ENCODE measurements around the gene SRM.
"Not testable (repeated sequence)": the region's sequence is repeated elsewhere in the genome, so short reads cannot be mapped to it uniquely, and the experiment has no call there.

SRM gene

DNA sequence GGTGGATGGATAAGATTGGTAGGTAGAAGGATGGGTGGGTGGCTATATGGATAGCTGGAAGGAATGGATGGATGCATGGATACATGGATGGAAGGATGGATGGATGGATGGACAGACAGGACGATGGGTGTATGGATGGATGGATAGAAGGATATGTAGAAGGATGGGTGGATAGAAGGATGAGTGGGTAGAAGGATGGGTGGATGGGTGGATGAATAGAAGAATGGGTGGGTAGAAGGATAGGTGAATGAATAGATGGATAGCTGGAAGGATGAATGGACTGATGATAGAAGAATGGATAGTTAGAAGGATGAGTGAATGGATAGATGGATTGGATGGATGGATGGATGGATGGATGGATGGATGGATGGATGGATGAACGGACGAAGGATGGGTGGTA, 17.8 kb downstream of the SRM start:
- Histone ChIP-seq H3K27ac (ENCODE audit: low read length) (no peak overlapping the region), H3K4me2 (ENCODE audit: insufficient read depth, low read length) (no peak overlapping the region), H2AFZ (ENCODE audit: low read depth, low read length) (no peak overlapping the region), H3K4me3 (ENCODE audit: low read depth in 1 of 2, low read length in 2 of 2) (no peak overlapping the region), H3K9me3 (ENCODE audit: insufficient read depth, low read length, severe bottlenecking) (no peaks in the 10 kb centered on the region), H3K27me3 (ENCODE audit: insufficient read depth, low read length, poor library complexity) (no peaks in the 10 kb centered on the region), H3K36me3 (ENCODE audit: insufficient read depth, low read length) (no peaks in the 10 kb centered on the region), H4K20me1 (ENCODE audit: insufficient read depth, low read length) (no peaks in the 10 kb centered on the region), H3K9ac (ENCODE audit: low read depth, low read length) (no peak overlapping the region), H3K4me1 (ENCODE audit: insufficient read depth, low read length) (peaks cover 7% of the 10 kb centered on the region), H3K79me2 (ENCODE audit: insufficient read depth, low read length) (no peaks in the 10 kb centered on the region)
- ATAC-seq (ENCODE audit: insufficient read depth, low read depth), result no peak
- TF ChIP-seq, protein P1, sequence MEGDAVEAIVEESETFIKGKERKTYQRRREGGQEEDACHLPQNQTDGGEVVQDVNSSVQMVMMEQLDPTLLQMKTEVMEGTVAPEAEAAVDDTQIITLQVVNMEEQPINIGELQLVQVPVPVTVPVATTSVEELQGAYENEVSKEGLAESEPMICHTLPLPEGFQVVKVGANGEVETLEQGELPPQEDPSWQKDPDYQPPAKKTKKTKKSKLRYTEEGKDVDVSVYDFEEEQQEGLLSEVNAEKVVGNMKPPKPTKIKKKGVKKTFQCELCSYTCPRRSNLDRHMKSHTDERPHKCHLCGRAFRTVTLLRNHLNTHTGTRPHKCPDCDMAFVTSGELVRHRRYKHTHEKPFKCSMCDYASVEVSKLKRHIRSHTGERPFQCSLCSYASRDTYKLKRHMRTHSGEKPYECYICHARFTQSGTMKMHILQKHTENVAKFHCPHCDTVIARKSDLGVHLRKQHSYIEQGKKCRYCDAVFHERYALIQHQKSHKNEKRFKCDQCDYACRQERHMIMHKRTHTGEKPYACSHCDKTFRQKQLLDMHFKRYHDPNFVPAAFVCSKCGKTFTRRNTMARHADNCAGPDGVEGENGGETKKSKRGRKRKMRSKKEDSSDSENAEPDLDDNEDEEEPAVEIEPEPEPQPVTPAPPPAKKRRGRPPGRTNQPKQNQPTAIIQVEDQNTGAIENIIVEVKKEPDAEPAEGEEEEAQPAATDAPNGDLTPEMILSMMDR (IDR thresholded peaks at IDR 0.05; ENCODE audit: borderline replicate concordance, extremely low read depth, low read length, poor library complexity, severe bottlenecking), result no peak
- no peak for DNase-seq

DNA sequence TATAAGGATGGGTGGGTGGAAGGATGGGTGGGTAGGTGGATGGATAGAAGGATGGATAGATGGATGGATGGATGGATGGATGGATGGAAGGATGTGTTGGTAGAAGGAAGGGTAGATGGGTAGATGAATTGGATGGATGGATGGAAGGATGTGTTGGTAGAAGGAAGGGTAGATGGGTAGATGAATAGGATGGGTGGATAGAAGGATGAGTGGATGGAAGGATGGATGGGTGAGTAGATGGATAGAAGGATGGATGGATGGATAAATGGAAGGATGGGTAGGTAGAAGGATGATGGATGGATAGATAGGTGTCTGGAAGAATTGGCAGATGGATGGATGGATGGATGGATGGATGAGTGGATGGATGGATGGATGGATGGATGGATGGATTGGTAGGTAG, 18.8 kb downstream of the SRM start:
- no peak overlapping the region for H3K4me3 ChIP-seq (ENCODE audit: low read depth in 1 of 2, low read length in 2 of 2)
- H2AFZ ChIP-seq (ENCODE audit: low read depth, low read length), result no peak overlapping the region
- TF ChIP-seq EZH2 (IDR thresholded peaks at IDR 0.05; ENCODE audit: borderline replicate concordance, low read depth, low read length, severe bottlenecking), result no peak
- TF ChIP-seq, protein P1 (IDR thresholded peaks at IDR 0.05; ENCODE audit: borderline replicate concordance, extremely low read depth, low read length, poor library complexity, severe bottlenecking), result no peak
- no peaks in the 10 kb centered on the region for H3K36me3 ChIP-seq (ENCODE audit: insufficient read depth, low read length)
- H3K4me2 ChIP-seq (ENCODE audit: insufficient read depth, low read length), result no peak overlapping the region
- no peak overlapping the region for H3K27ac ChIP-seq (ENCODE audit: low read length)
- no peaks in the 10 kb centered on the region for H4K20me1 ChIP-seq (ENCODE audit: insufficient read depth, low read length)
- no peaks in the 10 kb centered on the region for H3K79me2 ChIP-seq (ENCODE audit: insufficient read depth, low read length)
- no peak overlapping the region for H3K9ac ChIP-seq (ENCODE audit: low read depth, low read length)
- ATAC-seq (ENCODE audit: insufficient read depth, low read depth) (no peak), DNase-seq (no peak)
- H3K4me1 ChIP-seq (ENCODE audit: insufficient read depth, low read length), result peaks cover 7% of the 10 kb centered on the region
- no peaks in the 10 kb centered on the region for H3K27me3 ChIP-seq (ENCODE audit: insufficient read depth, low read length, poor library complexity)
- no peaks in the 10 kb centered on the region for H3K9me3 ChIP-seq (ENCODE audit: insufficient read depth, low read length, severe bottlenecking)

DNA sequence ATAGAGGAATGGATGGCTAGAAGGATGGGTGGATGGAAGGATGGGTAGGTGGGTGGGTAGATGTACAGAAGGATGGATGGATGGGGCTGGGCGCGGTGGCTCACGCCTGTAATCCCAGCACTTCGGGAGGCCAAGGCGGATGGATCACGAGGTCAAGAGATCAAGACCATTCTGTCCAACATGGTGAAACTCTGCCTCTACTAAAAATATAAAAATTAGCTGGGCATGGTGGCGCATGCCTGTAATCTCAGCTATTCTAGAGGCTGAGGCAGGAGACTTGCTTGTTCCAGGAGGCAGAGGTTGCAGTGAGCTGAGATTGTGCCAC, 19.8 kb downstream of the SRM start:
- not testable (repeated sequence) for H3K27ac ChIP-seq (ENCODE audit: low read length); H3K36me3 ChIP-seq (ENCODE audit: insufficient read depth, low read length); H3K4me1 ChIP-seq (ENCODE audit: insufficient read depth, low read length); H3K4me2 ChIP-seq (ENCODE audit: insufficient read depth, low read length); H4K20me1 ChIP-seq (ENCODE audit: insufficient read depth, low read length); ATAC-seq (ENCODE audit: insufficient read depth, low read depth); H2AFZ ChIP-seq (ENCODE audit: low read depth, low read length); H3K9ac ChIP-seq (ENCODE audit: low read depth, low read length); H3K9me3 ChIP-seq (ENCODE audit: insufficient read depth, low read length, severe bottlenecking); H3K4me3 ChIP-seq (ENCODE audit: low read depth in 1 of 2, low read length in 2 of 2); H3K79me2 ChIP-seq (ENCODE audit: insufficient read depth, low read length); H3K27me3 ChIP-seq (ENCODE audit: insufficient read depth, low read length, poor library complexity); DNase-seq

DNA sequence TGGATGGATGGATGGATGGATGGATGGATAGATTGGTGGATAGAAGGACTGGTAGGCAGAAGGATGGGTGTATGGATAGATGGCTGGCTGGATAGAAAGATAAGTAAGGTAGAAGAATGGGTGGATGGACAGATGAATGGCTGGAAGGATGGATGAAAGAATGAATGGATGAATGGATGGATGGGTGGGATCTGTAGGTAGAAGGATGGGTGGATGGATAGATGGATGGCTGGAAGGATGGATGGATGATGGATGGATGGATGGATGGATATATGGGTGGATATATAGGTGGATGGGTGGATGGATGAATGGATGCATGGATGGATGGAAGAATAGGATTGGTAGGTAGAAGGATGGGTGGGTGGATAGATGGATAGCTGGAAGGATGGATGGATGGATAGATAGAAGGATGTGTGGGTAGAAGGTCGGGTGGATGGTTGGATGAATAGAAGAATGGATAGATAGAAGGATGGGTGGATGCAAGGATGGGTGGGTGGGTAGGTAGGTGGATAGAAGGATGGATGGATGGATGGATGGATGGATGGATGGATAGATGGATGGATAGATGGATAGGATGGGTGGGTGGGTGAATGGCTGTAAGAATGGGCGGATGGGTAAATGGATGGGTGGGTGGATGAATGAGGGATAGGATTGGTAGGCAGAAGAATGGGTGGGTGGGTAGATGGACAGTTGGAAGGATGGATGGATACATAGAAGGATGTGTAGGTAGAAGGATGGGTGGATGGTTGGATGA, 20.3 kb downstream of the SRM start:
- Histone ChIP-seq H3K4me1 (ENCODE audit: insufficient read depth, low read length) (peaks cover 7% of the 10 kb centered on the region), H3K9ac (ENCODE audit: low read depth, low read length) (no peak overlapping the region), H2AFZ (ENCODE audit: low read depth, low read length) (no peak overlapping the region), H4K20me1 (ENCODE audit: insufficient read depth, low read length) (no peaks in the 10 kb centered on the region), H3K36me3 (ENCODE audit: insufficient read depth, low read length) (no peaks in the 10 kb centered on the region), H3K27ac (ENCODE audit: low read length) (no peak overlapping the region), H3K9me3 (ENCODE audit: insufficient read depth, low read length, severe bottlenecking) (no peaks in the 10 kb centered on the region), H3K27me3 (ENCODE audit: insufficient read depth, low read length, poor library complexity) (no peaks in the 10 kb centered on the region), H3K79me2 (ENCODE audit: insufficient read depth, low read length) (no peaks in the 10 kb centered on the region), H3K4me2 (ENCODE audit: insufficient read depth, low read length) (no peak overlapping the region), H3K4me3 (ENCODE audit: low read depth in 1 of 2, low read length in 2 of 2) (no peak overlapping the region)
- TF ChIP-seq, protein P1 (IDR thresholded peaks at IDR 0.05; ENCODE audit: borderline replicate concordance, extremely low read depth, low read length, poor library complexity, severe bottlenecking), result no peak
- TF ChIP-seq EZH2 (IDR thresholded peaks at IDR 0.05; ENCODE audit: borderline replicate concordance, low read depth, low read length, severe bottlenecking), result no peak
- DNase-seq (no peak), ATAC-seq (ENCODE audit: insufficient read depth, low read depth) (no peak)
